Left colon (tissue), 2 donors: ENCODE data around the gene HFM1. TPM values are rescaled to one million over a fixed set of nuclear protein-coding genes. Genes with fewer than 3 reads are reported as not detected.
"Not testable (repeated sequence)": the region's sequence is repeated elsewhere in the genome, so short reads cannot be mapped to it uniquely, and the experiment has no call there.

Source experiments
- ATAC-seq: fragments of 200-7000 bp; cut with Tn5 transposase; one replicate; pipeline ENCODE4 v1.9.1; 2020; ENCODE audit warnings: mild to moderate bottlenecking, moderate library complexity
- DNase-seq, 2 donors: peaks; one replicate each; pipeline ENCODE4 v3.0.0-alpha.2; 2020
- intact Hi-C, 2 donors: fragments of 100-400 bp; cut with DNase I in 1 of 2; cut with micrococcal nuclease in 1 of 2; formaldehyde crosslinking; loops; one replicate each; pipeline versions ENCODE4 v1.11.2 to v1.14.0; 2022; cut with DNase I, micrococcal nuclease
- total RNA-seq, 2 donors: library from RNA; stranded (reverse); fragmentation: NEBNext Ultra II Directional; extraction: Animal tissue kit (Norgen Biotek cat#: 25700); gene quantifications; one replicate each; pipeline ENCODE4 v1.2.1, GENCODE V29; 2021
- donor health status: DM: no; HTN: no; CAD: no.
- donor health status: DM: yes; HTN: yes; CAD: no.

Gene HFM1
- total RNA-seq, 2 donors from 2014 or later: 0.09 to 0.47 TPM

- no peak for DNase-seq
- intact Hi-C loops: no loop called here
- no peak for ATAC-seq
These were observed 22.8 kb downstream of the HFM1 start for GRCh38 chr1:91381844-91382243.

GRCh38 chr1:91374086-91374485 is 30.6 kb downstream of the HFM1 start:
- ATAC-seq (no peak), DNase-seq (no peak)

DNA sequence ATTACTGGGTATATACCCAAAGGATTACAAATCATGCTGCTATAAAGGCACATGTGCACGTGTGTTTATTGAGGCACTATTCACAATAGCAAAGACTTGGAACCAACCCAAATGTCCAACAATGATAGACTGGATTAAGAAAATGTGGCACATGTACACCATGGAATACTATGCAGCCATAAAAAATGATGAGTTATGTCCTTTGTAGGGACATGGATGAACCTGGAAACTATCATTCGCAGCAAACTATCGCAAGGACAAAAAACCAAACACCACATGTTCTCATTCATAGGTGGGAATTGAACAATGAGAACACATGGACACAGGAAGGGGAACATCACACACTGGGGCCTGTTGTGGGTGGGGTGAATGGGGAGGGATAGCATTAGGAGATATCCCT is 32.4 kb downstream of the HFM1 start:
- intact Hi-C loops, DNase-seq, ATAC-seq: not testable (repeated sequence)

More at GRCh38 chr1:91374086-91374485, 30.6 kb downstream of the HFM1 start:
- intact Hi-C loops: no loop called here

- intact Hi-C loops: no loop called here
- DNase-seq: no peak
- ATAC-seq: no peak
These were observed 55.1 kb downstream of the HFM1 start for GRCh38 chr1:91349524-91349923.

- intact Hi-C loops: no loop called here
- DNase-seq (no peak), ATAC-seq (no peak)
These were observed 57.8 kb downstream of the HFM1 start for GRCh38 chr1:91346824-91347223.

DNA sequence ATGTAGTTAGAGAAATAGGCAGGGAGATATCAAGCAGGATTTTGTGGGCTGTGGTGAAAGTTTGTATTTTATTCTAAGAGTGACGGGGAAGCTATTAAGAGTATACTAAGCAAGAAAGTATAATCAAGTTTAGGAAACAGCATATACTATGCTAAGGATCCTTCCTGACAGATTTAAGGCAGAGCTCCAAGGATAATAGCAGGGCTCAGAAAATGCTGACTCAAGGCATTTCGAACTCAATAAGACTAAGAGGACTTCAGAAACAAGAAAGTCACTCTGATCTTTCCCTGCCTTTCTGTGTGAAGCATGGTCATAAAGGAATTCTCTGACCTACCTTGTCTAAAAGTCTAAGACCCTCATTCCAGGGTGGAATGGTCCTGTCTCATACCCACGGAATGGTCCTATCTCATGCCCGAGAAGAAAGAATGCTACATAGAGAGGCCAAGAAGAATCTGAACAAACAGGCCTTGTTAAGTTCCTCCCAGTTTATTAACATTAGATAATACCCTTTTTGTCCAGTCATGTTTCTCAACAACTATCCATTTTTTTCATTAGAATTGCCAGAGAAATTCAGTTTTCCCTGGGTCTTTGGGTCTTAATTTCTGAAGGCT is 59.1 kb downstream of the HFM1 start:
- intact Hi-C loops: no loop called here
- no peak for DNase-seq
- no peak for ATAC-seq

DNA sequence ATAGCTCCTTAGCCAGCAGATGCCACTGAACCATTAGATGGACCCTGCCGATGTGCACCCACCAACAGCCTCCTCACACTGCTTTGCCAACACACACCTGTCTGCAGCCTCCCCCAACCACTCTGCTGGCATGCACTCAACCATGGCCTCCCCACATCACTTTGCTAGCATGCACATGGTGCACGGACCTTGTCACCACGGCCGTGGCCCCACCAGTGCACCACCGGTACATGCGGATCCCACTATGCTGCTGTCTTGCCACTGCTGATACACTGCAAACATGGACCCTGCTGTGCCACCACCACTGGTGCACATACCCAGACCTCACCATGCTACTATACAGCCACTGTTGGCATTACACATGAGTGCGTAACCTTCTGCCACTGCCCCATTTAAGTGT is 66.1 kb downstream of the HFM1 start:
- intact Hi-C loops: no loop called here
- DNase-seq (no peak), ATAC-seq (no peak)

DNA sequence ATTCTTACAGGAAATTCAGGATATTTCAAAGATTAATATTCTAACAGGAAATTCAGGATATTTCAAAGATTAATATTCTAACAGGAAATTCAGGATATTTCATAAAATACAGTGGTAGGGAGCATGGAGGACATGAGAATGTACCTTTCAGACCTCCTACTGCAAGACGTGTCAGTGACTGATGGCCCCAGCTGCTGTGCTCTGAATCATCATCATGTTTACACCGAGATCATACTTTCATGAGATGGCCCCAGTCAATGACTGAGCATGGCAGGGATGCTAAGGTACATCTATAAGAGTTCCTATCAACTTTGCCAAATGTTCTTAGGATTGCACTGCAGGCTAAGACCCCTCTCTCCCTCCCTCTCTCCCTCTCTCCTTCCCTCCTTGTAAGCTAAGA is 69.0 kb downstream of the HFM1 start:
- ATAC-seq (no peak), DNase-seq (no peak)
- intact Hi-C loops: no loop called here

DNA sequence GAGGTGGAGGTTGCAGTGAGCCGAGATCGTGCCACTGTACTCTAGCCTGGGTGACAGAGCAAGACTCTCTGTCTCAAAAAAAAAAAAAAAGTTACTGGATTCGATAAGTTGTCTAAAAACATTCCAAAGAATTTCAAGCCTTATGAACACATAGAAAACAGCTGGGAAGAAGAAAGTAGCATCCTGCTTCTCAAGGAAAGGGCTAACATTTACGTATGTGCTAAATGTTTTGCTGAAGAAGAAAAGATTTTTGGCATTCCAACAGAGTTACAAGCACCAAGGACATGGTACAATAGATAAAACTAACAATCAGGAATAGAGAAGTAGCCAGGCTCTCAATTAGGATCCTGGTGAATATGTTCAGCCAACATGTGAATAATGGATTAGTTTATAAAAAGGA is 69.8 kb downstream of the HFM1 start:
- ATAC-seq: no peak
- DNase-seq: no peak
- intact Hi-C loops: no loop called here

DNA sequence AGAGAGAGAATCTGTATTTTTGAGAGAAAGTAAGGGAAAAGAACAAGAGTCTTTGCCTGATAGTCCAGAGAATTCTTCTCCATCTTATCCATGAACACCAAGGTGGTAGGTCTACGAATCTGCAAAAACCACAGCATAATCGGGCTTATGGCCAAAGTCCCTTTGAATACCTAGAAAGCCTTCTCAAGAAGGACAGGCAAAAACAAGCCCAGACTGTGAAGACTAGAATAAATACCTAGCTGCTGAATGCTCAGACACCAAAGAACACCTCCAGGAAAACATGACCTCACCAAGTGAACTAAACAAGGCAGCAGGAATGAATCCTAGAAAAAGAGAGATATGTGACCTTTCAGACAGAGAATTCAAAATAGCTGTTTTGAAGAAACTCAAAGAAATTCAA is 79.2 kb downstream of the HFM1 start:
- intact Hi-C loops: no loop called here
- DNase-seq (no peak), ATAC-seq (no peak)

- DNase-seq (no peak), ATAC-seq (no peak)
- intact Hi-C loops: no loop called here
These were observed 90.0 kb downstream of the HFM1 start for GRCh38 chr1:91314643-91315042.

GRCh38 chr1:91311672-91312071 is 93.0 kb downstream of the HFM1 start:
- DNase-seq: no peak
- no peak for ATAC-seq
- intact Hi-C loops: no loop called here

DNA sequence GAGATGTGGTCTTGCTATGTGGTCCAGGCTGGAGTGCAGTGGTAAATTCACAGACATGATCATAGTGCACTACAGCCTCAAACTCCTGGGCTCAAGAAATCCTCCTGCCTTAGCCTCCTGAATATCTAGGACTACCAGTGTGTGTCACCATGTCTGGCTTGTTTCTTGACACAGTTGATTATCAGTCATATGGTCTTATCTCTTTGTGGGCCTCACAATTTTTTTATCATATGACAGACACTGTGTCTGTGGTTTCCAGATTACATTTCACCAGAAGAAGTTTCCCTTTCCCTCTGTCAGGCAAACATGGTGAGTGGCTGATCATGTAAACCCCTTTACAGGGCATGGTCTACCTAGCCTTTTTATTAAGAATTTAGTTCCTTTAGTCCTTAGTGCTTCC is 96.1 kb downstream of the HFM1 start:
- no peak for DNase-seq
- intact Hi-C loops: no loop called here
- ATAC-seq: no peak

GRCh38 chr1:91307784-91308409 is 96.7 kb downstream of the HFM1 start:
- no peak for DNase-seq
- ATAC-seq: no peak
- intact Hi-C loops: no loop called here

DNA sequence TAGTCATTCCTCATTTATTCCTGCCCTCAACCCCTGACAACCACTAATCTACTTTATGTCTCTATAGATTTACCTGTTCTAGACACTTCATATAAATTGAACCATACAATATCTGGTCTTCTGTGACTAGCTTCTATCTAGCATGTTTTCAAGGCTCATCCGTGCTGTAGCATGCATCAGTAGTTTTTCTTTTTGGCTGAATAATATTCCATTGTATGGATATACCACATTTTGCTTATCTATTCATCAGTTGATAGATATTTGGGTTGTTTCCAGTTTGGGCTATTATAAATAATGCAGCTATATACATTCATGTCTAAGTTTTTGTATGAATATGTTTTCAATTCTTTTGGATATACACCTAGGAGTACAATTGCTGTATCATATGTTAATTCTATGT is 101.5 kb downstream of the HFM1 start:
- ATAC-seq (no peak), DNase-seq (no peak)
- intact Hi-C loops: no loop called here

DNA sequence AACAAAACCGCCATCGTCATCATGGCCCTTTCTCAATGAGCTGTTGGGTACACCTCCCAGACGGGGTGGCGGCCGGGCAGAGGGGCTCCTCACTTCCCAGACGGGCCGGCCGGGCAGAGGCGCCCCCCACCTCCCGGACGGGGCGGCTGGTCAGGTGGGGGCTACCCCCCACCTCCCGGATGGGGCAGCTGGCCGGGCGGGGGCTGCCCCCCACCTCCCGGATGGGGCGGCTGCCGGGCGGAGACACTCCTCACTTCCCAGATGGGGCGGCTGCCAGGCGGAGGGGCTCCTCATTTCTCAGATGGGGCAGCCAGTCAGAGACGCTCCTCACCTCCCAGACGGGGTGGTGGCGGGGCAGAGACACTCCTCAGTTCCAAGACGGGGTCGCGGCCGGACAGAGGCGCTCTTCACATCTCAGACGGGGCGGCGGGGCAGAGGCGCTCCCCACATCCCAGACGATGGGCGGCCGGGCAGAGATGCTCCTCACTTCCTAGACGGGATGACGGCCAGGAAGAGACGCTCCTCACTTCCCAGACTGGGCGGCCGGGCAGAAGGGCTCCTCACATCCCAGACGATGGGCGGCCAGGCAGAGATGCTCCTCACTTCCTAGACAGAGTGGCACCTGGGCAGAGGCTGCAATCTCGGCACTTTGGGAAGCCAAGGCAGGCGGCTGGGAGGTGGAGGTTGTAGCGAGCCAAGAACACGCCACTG is 115.6 kb downstream of the HFM1 start:
- intact Hi-C loops: loop anchor here (10.0 kb wide), 1 partner anchor 636 kb away; no protein-coding TSS in a partner anchor
- DNase-seq, ATAC-seq: not testable (repeated sequence)

- ATAC-seq, DNase-seq: not testable (repeated sequence)
- intact Hi-C loops: loop anchor here (10.0 kb wide), 1 partner anchor 638 kb away; no protein-coding TSS in a partner anchor
These were observed 117.7 kb downstream of the HFM1 start for GRCh38 chr1:91286962-91287317.

DNA sequence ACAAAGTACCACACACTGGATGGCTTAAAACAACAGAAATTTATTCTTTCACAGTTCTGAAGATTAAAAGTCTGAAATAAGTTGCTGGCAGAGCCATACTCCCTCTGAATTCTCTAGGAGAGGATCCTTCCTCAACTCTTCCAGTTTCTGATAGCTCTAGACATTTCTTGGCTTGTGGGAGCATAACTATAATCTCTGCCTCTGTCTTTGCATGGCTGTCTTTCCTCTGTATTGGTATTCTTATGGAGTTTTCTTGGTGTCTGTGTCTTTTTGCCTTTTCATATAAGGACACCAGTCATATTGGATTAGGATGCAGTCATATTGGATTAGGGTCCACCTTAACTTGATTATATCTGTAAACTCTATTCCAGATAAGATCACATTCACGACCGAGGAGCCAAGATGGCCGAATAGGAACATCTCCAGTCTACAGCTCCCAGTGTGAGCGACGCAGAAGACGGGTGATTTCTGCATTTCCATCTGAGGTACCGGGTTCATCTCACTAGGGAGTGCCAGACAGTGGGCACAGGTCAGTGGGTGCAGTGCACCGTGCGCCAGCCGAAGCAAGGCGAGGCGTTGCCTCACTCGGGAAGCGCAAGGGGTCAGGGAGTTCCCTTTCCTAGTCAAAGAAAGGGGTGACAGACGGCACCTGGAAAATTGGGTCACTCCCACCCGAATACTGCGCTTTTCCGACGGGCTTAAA is 118.2 kb downstream of the HFM1 start:
- not testable (repeated sequence) for ATAC-seq, DNase-seq
- intact Hi-C loops: loop anchor here (10.0 kb wide), 1 partner anchor 638 kb away; no protein-coding TSS in a partner anchor

GRCh38 chr1:91283421-91283726 is 121.3 kb downstream of the HFM1 start:
- intact Hi-C loops: loop anchor here (5.0 to 10.0 kb wide), 2 partner anchors 119 to 641 kb away; partner anchors contain the start of gene HFM1 (in 1 of the 2)
- no peak for ATAC-seq

More at GRCh38 chr1:91283421-91283726, 121.3 kb downstream of the HFM1 start:
- DNase-seq: no peak
